ENCODE data around the gene SUPT6H.

DNA sequence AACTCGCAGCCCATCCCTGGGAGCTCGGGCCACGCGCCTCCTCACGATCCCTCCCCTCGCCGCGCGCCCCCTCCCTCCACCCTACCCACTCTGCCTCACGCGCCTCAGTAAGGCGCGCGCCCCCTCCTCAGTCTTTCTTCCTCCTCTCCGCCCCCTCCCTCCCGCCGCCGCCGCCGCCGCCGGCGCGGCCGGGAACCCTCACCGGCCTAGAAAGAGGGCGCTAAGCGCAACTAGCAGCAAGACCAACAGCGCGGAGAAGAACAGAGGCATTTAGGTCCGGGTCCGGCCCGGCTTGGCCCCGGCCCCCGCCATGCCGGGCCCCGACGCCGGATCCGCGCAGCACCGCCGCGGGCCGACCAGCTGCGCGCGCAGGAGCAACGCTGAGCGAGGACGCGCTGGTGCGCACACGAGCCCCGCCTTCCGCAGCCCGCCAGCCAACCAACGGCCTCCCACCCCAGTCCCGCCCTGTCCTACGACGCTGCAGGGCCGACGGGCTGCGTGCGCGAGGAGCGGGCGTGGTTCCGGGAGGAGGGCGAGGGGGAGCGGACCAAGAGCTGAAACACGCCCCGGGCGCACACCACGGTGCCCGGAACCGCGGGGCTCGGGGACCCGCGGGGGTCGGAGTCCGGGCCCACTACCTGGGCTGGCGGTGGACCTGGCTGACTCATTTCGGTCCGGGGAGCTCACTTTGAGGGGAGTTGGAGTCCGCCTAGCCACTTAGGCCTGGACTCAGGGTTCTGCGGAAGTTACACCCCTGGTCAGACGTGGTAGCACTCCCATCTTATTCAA, 17.0 kb upstream of the SUPT6H start, which contains the start of gene BLTP2:
- TF ChIP-seq, protein P1, sequence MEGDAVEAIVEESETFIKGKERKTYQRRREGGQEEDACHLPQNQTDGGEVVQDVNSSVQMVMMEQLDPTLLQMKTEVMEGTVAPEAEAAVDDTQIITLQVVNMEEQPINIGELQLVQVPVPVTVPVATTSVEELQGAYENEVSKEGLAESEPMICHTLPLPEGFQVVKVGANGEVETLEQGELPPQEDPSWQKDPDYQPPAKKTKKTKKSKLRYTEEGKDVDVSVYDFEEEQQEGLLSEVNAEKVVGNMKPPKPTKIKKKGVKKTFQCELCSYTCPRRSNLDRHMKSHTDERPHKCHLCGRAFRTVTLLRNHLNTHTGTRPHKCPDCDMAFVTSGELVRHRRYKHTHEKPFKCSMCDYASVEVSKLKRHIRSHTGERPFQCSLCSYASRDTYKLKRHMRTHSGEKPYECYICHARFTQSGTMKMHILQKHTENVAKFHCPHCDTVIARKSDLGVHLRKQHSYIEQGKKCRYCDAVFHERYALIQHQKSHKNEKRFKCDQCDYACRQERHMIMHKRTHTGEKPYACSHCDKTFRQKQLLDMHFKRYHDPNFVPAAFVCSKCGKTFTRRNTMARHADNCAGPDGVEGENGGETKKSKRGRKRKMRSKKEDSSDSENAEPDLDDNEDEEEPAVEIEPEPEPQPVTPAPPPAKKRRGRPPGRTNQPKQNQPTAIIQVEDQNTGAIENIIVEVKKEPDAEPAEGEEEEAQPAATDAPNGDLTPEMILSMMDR (IDR thresholded peaks at IDR 0.05), result no peak
- TF ChIP-seq POLR2A (IDR thresholded peaks at IDR 0.05), result no peak
